ENCODE results near the gene OTUB1. TPM values are rescaled to one million over a fixed set of nuclear protein-coding genes. Genes with fewer than 3 reads are reported as not detected.

The OTUB1 gene
- total RNA-seq, 1 donor from 2014 or later, result 126 TPM

- H3K27ac Mint-ChIP-seq (ENCODE audit: unreplicated experiment), result no peak overlapping the region
- peaks cover 4% of the 10 kb centered on the region for H3K4me1 Mint-ChIP-seq (ENCODE audit: low read depth, unreplicated experiment)
- H3K27me3 Mint-ChIP-seq (ENCODE audit: unreplicated experiment), result peaks cover 6% of the 10 kb centered on the region
- H3K36me3 Mint-ChIP-seq (ENCODE audit: unreplicated experiment), result no peaks in the 10 kb centered on the region
- DNase-seq, result no peak
- no peaks in the 10 kb centered on the region for H3K9me3 Mint-ChIP-seq (ENCODE audit: unreplicated experiment)
- no peak overlapping the region for H3K4me3 Mint-ChIP-seq (ENCODE audit: unreplicated experiment)
- TF ChIP-seq CTCF (IDR thresholded peaks at IDR 0.05; ENCODE audit: partially characterized antibody, unreplicated experiment), result no peak
These were observed 28.1 kb downstream of the OTUB1 start for GRCh38 chr11:64014356-64014755.

DNA sequence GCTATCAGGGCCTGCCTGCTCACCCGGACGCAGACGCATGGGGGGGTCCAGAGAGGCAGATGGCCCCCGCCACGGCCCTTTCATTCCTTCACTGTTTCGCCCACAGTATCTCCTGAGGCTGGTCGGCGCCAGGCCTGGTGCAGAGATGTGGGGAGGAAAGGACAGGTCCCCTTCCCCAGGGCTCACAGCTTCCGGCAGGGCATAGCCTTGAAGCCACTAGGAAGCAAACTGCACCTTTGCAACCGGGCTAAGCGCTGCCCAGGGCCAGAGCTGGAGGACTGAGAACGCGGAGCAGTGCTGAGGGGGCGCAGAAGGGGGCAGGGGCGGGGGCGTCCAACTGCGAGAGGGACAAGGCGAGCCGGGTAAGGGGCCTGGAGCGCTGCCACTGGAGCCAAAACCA lies 29.3 kb downstream of the OTUB1 start:
- H3K4me3 Mint-ChIP-seq (ENCODE audit: unreplicated experiment), result no peak overlapping the region
- no peak for TF ChIP-seq CTCF (IDR thresholded peaks at IDR 0.05; ENCODE audit: partially characterized antibody, unreplicated experiment)
- H3K36me3 Mint-ChIP-seq (ENCODE audit: unreplicated experiment), result no peaks in the 10 kb centered on the region
- H3K27ac Mint-ChIP-seq (ENCODE audit: unreplicated experiment), result no peak overlapping the region
- no peak for DNase-seq
- H3K4me1 Mint-ChIP-seq (ENCODE audit: low read depth, unreplicated experiment), result peaks cover 4% of the 10 kb centered on the region
- peaks cover 10% of the 10 kb centered on the region for H3K27me3 Mint-ChIP-seq (ENCODE audit: unreplicated experiment)
- H3K9me3 Mint-ChIP-seq (ENCODE audit: unreplicated experiment), result no peaks in the 10 kb centered on the region

DNA sequence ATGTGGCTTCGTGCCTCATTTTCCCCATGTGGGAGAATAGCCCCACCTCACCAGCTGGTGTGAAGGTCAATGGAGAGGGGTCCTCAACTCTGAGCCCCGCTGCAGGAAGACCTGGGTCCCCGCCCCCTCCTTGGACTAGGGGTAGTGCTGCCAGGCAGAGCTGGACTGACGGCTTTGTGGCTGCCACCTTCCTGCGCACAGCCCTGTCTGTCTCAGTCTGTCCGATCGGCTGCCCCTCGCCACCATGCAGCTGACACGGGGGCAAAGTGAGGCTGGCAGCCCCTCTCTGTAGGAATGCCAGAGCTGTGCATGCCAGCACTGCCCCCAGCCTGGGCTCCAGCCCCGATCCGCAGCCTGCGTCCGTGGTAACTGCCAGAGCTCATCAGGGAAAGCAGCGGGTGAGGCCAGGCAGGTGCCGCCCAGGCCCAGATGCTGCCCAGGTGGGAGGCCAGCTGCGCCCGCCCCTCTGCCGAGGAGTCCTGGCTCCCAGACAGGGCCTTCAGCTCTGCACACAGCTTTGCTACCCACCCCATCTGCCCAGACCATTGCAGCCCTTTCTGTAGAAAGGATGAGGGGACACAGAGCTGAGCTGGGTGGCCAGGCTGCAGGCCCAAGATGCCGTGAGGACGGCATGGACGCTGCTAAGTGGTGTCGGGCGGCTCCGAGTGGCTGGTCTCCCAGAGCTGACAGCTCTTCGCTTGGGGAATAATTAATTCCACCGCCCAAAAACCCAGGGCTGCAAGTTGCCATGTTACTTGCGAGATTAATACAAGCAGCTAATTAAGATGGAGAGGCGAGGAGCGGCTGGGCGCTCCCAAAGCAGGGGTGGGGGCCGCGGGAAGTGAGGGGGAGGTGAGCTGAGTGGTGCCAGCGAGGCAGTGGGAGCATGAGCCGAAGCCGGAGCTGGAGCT lies 30.0 kb downstream of the OTUB1 start:
- H3K4me3 Mint-ChIP-seq (ENCODE audit: unreplicated experiment), result no peak overlapping the region
- H3K36me3 Mint-ChIP-seq (ENCODE audit: unreplicated experiment), result no peaks in the 10 kb centered on the region
- DNase-seq, result no peak
- H3K27me3 Mint-ChIP-seq (ENCODE audit: unreplicated experiment), result peaks cover 8% of the 10 kb centered on the region
- H3K9me3 Mint-ChIP-seq (ENCODE audit: unreplicated experiment), result peaks cover 1% of the 10 kb centered on the region
- peaks cover 4% of the 10 kb centered on the region for H3K4me1 Mint-ChIP-seq (ENCODE audit: low read depth, unreplicated experiment)
- H3K27ac Mint-ChIP-seq (ENCODE audit: unreplicated experiment), result no peak overlapping the region
- no peak for TF ChIP-seq CTCF (IDR thresholded peaks at IDR 0.05; ENCODE audit: partially characterized antibody, unreplicated experiment)

- H3K9me3 Mint-ChIP-seq (ENCODE audit: unreplicated experiment), result peaks cover 1% of the 10 kb centered on the region
- H3K27me3 Mint-ChIP-seq (ENCODE audit: unreplicated experiment), result peaks cover 5% of the 10 kb centered on the region
- H3K4me1 Mint-ChIP-seq (ENCODE audit: low read depth, unreplicated experiment), result peaks cover 7% of the 10 kb centered on the region
- no peak for DNase-seq
- TF ChIP-seq CTCF (IDR thresholded peaks at IDR 0.05; ENCODE audit: partially characterized antibody, unreplicated experiment), result no peak
- no peak overlapping the region for H3K27ac Mint-ChIP-seq (ENCODE audit: unreplicated experiment)
- no peak overlapping the region for H3K4me3 Mint-ChIP-seq (ENCODE audit: unreplicated experiment)
- no peaks in the 10 kb centered on the region for H3K36me3 Mint-ChIP-seq (ENCODE audit: unreplicated experiment)
These were observed 31.6 kb downstream of the OTUB1 start for GRCh38 chr11:64017945-64018224.

DNA sequence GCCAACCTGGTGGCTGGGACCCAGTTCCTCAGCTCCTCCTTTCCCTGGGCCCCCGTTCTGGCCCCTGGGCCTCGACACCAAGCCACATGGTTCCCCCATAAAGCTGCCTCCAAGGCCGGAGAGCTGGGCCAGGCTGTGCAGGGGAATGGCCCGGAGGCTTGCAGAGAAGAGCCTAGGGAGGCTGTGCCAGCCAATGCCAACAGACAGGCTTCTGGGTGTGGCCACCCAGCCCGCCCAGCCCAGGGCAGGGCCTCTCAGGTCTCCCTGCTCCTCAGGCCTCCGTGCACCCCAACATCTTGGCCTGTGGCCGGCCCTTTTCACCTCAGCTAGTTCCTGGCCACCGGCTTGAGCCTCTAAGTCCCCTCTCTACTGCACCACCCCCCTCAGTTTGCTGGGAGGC lies 32.1 kb downstream of the OTUB1 start:
- no peak overlapping the region for H3K4me3 Mint-ChIP-seq (ENCODE audit: unreplicated experiment)
- H3K27me3 Mint-ChIP-seq (ENCODE audit: unreplicated experiment), result peaks cover 6% of the 10 kb centered on the region
- H3K36me3 Mint-ChIP-seq (ENCODE audit: unreplicated experiment), result no peaks in the 10 kb centered on the region
- peaks cover 1% of the 10 kb centered on the region for H3K9me3 Mint-ChIP-seq (ENCODE audit: unreplicated experiment)
- no peak for DNase-seq
- no peak overlapping the region for H3K27ac Mint-ChIP-seq (ENCODE audit: unreplicated experiment)
- peaks cover 7% of the 10 kb centered on the region for H3K4me1 Mint-ChIP-seq (ENCODE audit: low read depth, unreplicated experiment)
- TF ChIP-seq CTCF (IDR thresholded peaks at IDR 0.05; ENCODE audit: partially characterized antibody, unreplicated experiment), result no peak
